ENCODE results near the gene KCNG2.

The KCNG2 gene

GRCh38 chr18:79785831-79786230, 11.9 kb upstream of the KCNG2 start:
- no peak for DNase-seq

GRCh38 chr18:79786304-79786703, 11.4 kb upstream of the KCNG2 start:
- DNase-seq = no peak

GRCh38 chr18:79786786-79787526, 10.8 kb upstream of the KCNG2 start:
- no peak for DNase-seq

GRCh38 chr18:79787527-79787864, 10.2 kb upstream of the KCNG2 start:
- DNase-seq = no peak

GRCh38 chr18:79787865-79788733, 9.6 kb upstream of the KCNG2 start:
- DNase-seq = no peak

GRCh38 chr18:79788734-79789085, 9.0 kb upstream of the KCNG2 start:
- no peak for DNase-seq

GRCh38 chr18:79789091-79789891, 8.4 kb upstream of the KCNG2 start:
- DNase-seq = no peak

GRCh38 chr18:79789901-79790890, 7.5 kb upstream of the KCNG2 start:
- no peak for DNase-seq

GRCh38 chr18:79790996-79791972, 6.5 kb upstream of the KCNG2 start:
- DNase-seq = no peak

GRCh38 chr18:79792096-79792987, 5.4 kb upstream of the KCNG2 start:
- DNase-seq = no peak

- DNase-seq = no peak
These were observed 4.8 kb upstream of the KCNG2 start for GRCh38 chr18:79792988-79793355.

GRCh38 chr18:79794846-79795245, 2.9 kb upstream of the KCNG2 start:
- DNase-seq = no peak

- DNase-seq = no peak
These were observed 2.3 kb upstream of the KCNG2 start for GRCh38 chr18:79795446-79795845.

GRCh38 chr18:79796016-79796415, 1.7 kb upstream of the KCNG2 start:
- DNase-seq = no peak

GRCh38 chr18:79796531-79797405, 970 bp upstream of the KCNG2 start:
- DNase-seq = no peak

- no peak for DNase-seq
These were observed 734 bp downstream of the KCNG2 start for GRCh38 chr18:79798346-79798998.

GRCh38 chr18:79798999-79799370, 1.2 kb downstream of the KCNG2 start:
- DNase-seq = no peak

- no peak for DNase-seq
These were observed 2.1 kb downstream of the KCNG2 start for GRCh38 chr18:79799619-79800370.
